GM06990 (cell line): ENCODE results near the gene STAMBPL1.

Experiments
- DNase-seq: peaks from one replicate; pipeline ENCODE4 v3.0.0-alpha.2; 2011; ENCODE audit not compliant: insufficient read length; ENCODE audit errors: extremely low read depth
- H3K27me3 ChIP-seq: replicated peaks from 2 replicates; pipeline ENCODE4 v1.6.0; 2011; ENCODE audit warnings: low read length; ENCODE audit not compliant: control insufficient read depth, insufficient read depth
- H3K36me3 ChIP-seq: 2 replicates; pipeline ENCODE4 v1.5.1; 2011; ENCODE audit warnings: low read length; ENCODE audit not compliant: control insufficient read depth, insufficient read depth
- H3K4me3 ChIP-seq: replicated peaks from 2 replicates; pipeline ENCODE4 v1.5.1; 2011; ENCODE audit warnings: low read depth, mild to moderate bottlenecking, control low read depth, low read length
- TF ChIP-seq, protein P1 (sequence below): IDR thresholded peaks from 2 replicates; pipeline ENCODE4 v1.5.1; 2011; ENCODE audit warnings: low read length, control low read depth, mild to moderate bottlenecking, inconsistent platforms; ENCODE audit not compliant: insufficient read depth, poor library complexity, severe bottlenecking

Gene STAMBPL1

GRCh38 chr10:88879534-88880281 is at the start of gene STAMBPL1:
TSS of gene STAMBPL1 (plus strand) at chr10:88880245. CDS start at chr10:88901709, 21,464 bp downstream.
- TF ChIP-seq, protein P1, sequence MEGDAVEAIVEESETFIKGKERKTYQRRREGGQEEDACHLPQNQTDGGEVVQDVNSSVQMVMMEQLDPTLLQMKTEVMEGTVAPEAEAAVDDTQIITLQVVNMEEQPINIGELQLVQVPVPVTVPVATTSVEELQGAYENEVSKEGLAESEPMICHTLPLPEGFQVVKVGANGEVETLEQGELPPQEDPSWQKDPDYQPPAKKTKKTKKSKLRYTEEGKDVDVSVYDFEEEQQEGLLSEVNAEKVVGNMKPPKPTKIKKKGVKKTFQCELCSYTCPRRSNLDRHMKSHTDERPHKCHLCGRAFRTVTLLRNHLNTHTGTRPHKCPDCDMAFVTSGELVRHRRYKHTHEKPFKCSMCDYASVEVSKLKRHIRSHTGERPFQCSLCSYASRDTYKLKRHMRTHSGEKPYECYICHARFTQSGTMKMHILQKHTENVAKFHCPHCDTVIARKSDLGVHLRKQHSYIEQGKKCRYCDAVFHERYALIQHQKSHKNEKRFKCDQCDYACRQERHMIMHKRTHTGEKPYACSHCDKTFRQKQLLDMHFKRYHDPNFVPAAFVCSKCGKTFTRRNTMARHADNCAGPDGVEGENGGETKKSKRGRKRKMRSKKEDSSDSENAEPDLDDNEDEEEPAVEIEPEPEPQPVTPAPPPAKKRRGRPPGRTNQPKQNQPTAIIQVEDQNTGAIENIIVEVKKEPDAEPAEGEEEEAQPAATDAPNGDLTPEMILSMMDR, result no peak
- Histone ChIP-seq H3K27me3 (no peaks in the 10 kb centered on the region), H3K36me3 (no peaks in the 10 kb centered on the region), H3K4me3 (peak within 1 kb of the TSS; percentile 75)
- no peak for DNase-seq

- DNase-seq, result no peak
- H3K27me3 ChIP-seq, result no peaks in the 10 kb centered on the region
Measured at GRCh38 chr10:88830643-88831268, 49.3 kb upstream of the STAMBPL1 start.

GRCh38 chr10:88831709-88832108 is 48.3 kb upstream of the STAMBPL1 start:
- no peak overlapping the region for H3K4me3 ChIP-seq
- TF ChIP-seq, protein P1, result no peak
- H3K27me3 ChIP-seq, result no peaks in the 10 kb centered on the region
- no peak for DNase-seq
- no peaks in the 10 kb centered on the region for H3K36me3 ChIP-seq

More at GRCh38 chr10:88830643-88831268, 49.3 kb upstream of the STAMBPL1 start:
- Histone ChIP-seq H3K36me3 (no peaks in the 10 kb centered on the region), H3K4me3 (no peak overlapping the region)
- TF ChIP-seq, protein P1, result no peak

GRCh38 chr10:88832376-88832775 is 47.7 kb upstream of the STAMBPL1 start:
- H3K36me3 ChIP-seq, result no peaks in the 10 kb centered on the region

DNA sequence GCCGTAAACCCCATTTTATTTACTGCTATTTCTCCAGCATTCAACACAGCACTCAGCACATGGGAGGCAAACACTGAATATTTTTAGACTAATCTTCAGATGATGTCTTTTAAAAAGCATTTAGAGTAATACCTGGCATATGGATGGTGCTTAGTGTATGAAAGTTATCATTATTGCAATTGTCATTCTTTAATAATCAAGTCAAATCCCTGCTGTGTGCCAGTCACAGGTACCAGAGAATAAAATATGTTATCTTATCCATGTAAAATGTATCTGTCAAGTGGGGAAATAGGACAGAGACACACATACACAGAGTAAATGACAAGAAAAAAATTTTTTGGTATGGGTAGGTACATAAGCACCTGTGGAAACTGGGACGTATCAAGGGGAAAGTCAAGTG is 46.9 kb upstream of the STAMBPL1 start:
- TF ChIP-seq, protein P1, result no peak
- Histone ChIP-seq H3K36me3 (no peaks in the 10 kb centered on the region), H3K27me3 (no peaks in the 10 kb centered on the region), H3K4me3 (no peak overlapping the region)
- DNase-seq, result no peak

More at GRCh38 chr10:88832376-88832775, 47.7 kb upstream of the STAMBPL1 start:
- H3K4me3 ChIP-seq, result no peak overlapping the region
- no peak for DNase-seq
- H3K27me3 ChIP-seq, result no peaks in the 10 kb centered on the region
- TF ChIP-seq, protein P1, result no peak
